Small intestine (tissue), 7 donors: ENCODE data around the gene SOX6. TPM values are rescaled to one million over a fixed set of nuclear protein-coding genes. Genes with fewer than 3 reads are reported as not detected.
"Not testable (repeated sequence)": the region's sequence is repeated elsewhere in the genome, so short reads cannot be mapped to it uniquely, and the experiment has no call there.

Experiments
- DNase-seq, 2 donors: peaks; one replicate each; pipeline versions ENCODE4 v3.0.0 to v3.0.0-alpha.2; 2013
- FAIRE-seq: peaks from 2 replicates; lab custom pipeline; 2012; peaks lifted over from hg19 to GRCh38; lab: Jason Lieb, UNC
- H3K27ac ChIP-seq, 3 donors: one replicate each; pipeline ENCODE4 v1.5.1; 2013; ENCODE audit warnings: low read length in 2 of 3, mild to moderate bottlenecking in 2 of 3, control low read depth in 1 of 3, inconsistent platforms in 1 of 3, low read depth in 1 of 3, moderate library complexity in 1 of 3
- H3K27me3 ChIP-seq, 3 donors: one replicate each; pipeline ENCODE4 v1.6.1; 2013; ENCODE audit warnings: low read length in 3 of 3, inconsistent platforms in 1 of 3; ENCODE audit not compliant: control insufficient read depth in 3 of 3, insufficient read depth in 3 of 3
- H3K36me3 ChIP-seq, 3 donors: one replicate each; pipeline ENCODE4 v1.6.1; 2013; ENCODE audit warnings: low read length in 3 of 3, inconsistent platforms in 1 of 3, low read depth in 1 of 3, mild to moderate bottlenecking in 1 of 3, moderate library complexity in 1 of 3; ENCODE audit not compliant: control insufficient read depth in 3 of 3, insufficient read depth in 2 of 3
- H3K4me1 ChIP-seq, 3 donors: one replicate each; pipeline ENCODE4 v1.6.1; 2013; ENCODE audit warnings: low read length in 2 of 3, inconsistent platforms in 1 of 3, low read depth in 1 of 3, mild to moderate bottlenecking in 1 of 3, moderate library complexity in 1 of 3; ENCODE audit not compliant: control insufficient read depth in 3 of 3, insufficient read depth in 2 of 3
- H3K4me3 ChIP-seq, 3 donors: one replicate each; pipeline ENCODE4 v1.5.1; 2013; ENCODE audit warnings: low read length in 3 of 3, control low read depth in 1 of 3, inconsistent platforms in 1 of 3, low read depth in 1 of 3, mild to moderate bottlenecking in 1 of 3, moderate library complexity in 1 of 3
- H3K9me3 ChIP-seq, 2 donors: one replicate each; pipeline ENCODE4 v1.6.1; 2013; ENCODE audit warnings: low read depth in 1 of 2, low read length in 1 of 2; ENCODE audit not compliant: control insufficient read depth in 2 of 2, insufficient read depth in 1 of 2
- WGBS, 3 donors: extraction: QIAGEN DNeasy Blood & Tissue Kit; methylation state at CpG; one replicate each; pipeline ENCODE4 v1.1.7; 2013; 5-methylcytosine and 5-hydroxymethylcytosine counted together
- polyA plus RNA-seq, 4 donors: library from polyadenylated mRNA; stranded (reverse) in 3 of 4; unstranded in 1 of 4; fragments of 200-250 nt in 3 of 4; fragments of 120-200 nt in 1 of 4; gene quantifications; one replicate each; pipeline versions ENCODE4 v1.2.1 to v1.2.3, GENCODE V29; 2013
- donor health status: healthy with polysubstance abuse.
- donor health status: control.
- donor health status: control.
- donor health status: Bipolar disorder and iron deficiency.
- donor health status: healthy.

SOX6 gene
- polyA plus RNA-seq, 4 donors = 4.6 to 52.4 (median 7.7) TPM

DNA sequence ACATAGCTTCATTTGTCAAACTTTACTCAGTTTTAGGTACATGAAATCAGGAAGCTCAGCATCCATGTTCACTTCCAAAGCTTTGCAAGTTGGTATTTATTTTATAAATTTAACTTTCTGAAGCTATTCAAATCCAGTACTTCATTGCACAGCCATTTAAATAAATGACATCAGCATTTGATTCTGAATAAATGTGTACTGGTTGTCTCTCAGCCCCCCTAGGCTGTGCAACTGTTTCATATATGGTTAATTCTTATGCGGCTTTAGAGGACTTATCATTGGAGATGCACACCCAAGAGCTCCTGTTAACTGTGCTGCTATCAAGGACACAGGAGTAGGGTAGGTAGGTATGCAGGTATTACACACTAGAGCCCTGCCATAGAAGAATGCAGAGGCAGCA is 325.1 kb downstream of the SOX6 start:
- H3K9me3 ChIP-seq = no peaks in the 10 kb centered on the region
- DNase-seq = no peak
- H3K4me3 ChIP-seq = no peak overlapping the region
- WGBS, 3 donors = 94 to 100% (median 96%) methylated on average over 1 of the region's 1 CpG
- H3K36me3 ChIP-seq = peaks cover 0 to 7% (median 0%) of the 10 kb centered on the region in 3 donors
- H3K27me3 ChIP-seq = no peaks in the 10 kb centered on the region
- H3K27ac ChIP-seq = no peak overlapping the region
- no peak for FAIRE-seq
- H3K4me1 ChIP-seq = no peaks in the 10 kb centered on the region

DNA sequence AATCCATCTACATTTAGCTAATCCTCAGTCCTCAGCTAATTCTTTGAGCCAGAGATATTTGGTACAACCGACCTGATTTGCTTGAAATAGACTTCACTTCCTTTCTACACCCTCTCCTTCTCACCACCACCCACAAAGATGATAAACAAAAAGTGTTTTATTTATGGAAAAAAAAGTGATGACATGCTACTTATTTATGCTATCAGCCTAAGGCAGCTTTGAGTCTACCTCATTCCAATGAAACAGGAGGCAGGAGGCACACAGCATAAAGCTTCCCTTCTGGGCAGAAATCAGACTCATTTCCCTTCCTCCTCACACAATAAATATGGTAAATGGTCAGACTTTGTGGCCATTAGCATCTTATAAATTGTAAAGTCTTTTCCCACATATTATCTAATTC is 325.7 kb downstream of the SOX6 start:
- Histone ChIP-seq H3K4me1 (no peaks in the 10 kb centered on the region), H3K4me3 (no peak overlapping the region), H3K36me3 (peaks cover 0 to 6% (median 0%) of the 10 kb centered on the region in 3 donors), H3K27me3 (no peaks in the 10 kb centered on the region), H3K9me3 (no peaks in the 10 kb centered on the region), H3K27ac (no peak overlapping the region)
- 41 to 55% (median 49%) methylated on average over 1 of the region's 1 CpG for WGBS, 3 donors
- DNase-seq = no peak
- FAIRE-seq = no peak

DNA sequence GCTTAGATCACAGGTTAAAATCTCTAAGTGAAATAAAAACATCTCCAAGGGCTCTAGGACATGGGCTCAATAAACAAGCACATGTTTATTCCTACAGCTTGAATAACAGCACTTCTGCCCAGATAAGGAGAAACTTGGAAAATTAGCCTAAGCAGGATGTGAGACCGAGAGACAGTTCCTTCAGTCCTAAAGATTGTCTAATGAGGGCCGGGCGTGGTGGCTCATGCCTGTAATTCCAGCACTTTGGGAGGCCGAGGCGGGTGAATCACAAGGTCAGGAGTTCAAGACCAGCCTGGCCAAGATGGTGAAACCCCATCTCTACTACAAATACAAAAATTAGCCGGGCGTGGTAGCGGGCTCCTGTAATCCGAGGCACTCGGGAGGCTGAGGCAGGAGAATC is 327.2 kb downstream of the SOX6 start:
- FAIRE-seq, H3K27me3 ChIP-seq, H3K27ac ChIP-seq, H3K4me1 ChIP-seq, H3K4me3 ChIP-seq, H3K9me3 ChIP-seq, DNase-seq, H3K36me3 ChIP-seq: not testable (repeated sequence)
- WGBS, 3 donors = 82 to 88% (median 85%) methylated on average over 10 of the region's 10 CpGs

DNA sequence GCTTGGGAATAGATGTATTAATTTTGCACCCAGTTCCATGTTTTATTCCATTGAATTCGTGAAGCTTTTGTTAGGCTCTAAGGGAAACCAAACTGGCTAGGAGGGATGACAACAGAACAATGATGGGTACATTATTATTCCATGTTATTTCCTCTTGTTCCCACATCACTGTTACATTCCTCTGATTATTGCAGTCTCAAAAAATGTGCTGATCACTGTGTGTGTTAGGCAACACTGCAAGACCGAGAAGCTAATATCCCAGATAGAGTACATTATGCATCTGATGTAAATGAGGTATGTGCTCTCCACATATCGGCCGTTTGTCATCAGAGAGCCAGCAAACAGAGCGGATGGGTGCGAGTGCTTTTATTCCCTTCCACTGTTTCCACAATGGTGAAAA is 327.9 kb downstream of the SOX6 start:
- H3K36me3 ChIP-seq = peaks cover 0 to 6% (median 3%) of the 10 kb centered on the region in 3 donors
- DNase-seq (no peak), FAIRE-seq (no peak)
- H3K27me3 ChIP-seq = no peaks in the 10 kb centered on the region
- no peak overlapping the region for H3K27ac ChIP-seq
- WGBS, 3 donors = 86 to 93% (median 89%) methylated on average over 6 of the region's 6 CpGs
- no peaks in the 10 kb centered on the region for H3K9me3 ChIP-seq
- H3K4me3 ChIP-seq = no peak overlapping the region
- H3K4me1 ChIP-seq = no peaks in the 10 kb centered on the region

DNA sequence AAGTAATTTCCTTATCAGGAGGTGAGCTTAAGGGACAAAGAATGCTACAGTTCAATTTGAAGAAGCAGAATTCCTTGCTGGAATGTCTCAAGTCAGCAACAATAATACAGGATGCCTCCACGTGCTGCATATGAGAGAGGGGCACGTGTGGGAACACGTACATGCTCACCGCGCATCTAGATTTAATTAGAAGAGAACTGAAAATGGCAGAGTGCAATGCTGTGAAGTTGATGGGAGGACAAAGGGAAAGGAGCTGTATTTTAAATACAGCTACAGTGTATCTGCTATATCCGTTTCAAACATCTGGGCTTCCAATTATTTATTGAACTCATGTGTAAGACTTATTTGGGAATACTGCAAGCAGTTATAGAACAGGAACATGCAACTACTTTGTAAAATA is 328.7 kb downstream of the SOX6 start:
- FAIRE-seq = no peak
- Histone ChIP-seq H3K4me1 (no peaks in the 10 kb centered on the region), H3K27me3 (no peaks in the 10 kb centered on the region), H3K4me3 (no peak overlapping the region), H3K36me3 (peaks cover 0 to 5% (median 3%) of the 10 kb centered on the region in 3 donors), H3K27ac (no peak overlapping the region), H3K9me3 (no peaks in the 10 kb centered on the region)
- no peak for DNase-seq
- WGBS, 3 donors = 76 to 90% (median 87%) methylated on average over 6 of the region's 6 CpGs

DNA sequence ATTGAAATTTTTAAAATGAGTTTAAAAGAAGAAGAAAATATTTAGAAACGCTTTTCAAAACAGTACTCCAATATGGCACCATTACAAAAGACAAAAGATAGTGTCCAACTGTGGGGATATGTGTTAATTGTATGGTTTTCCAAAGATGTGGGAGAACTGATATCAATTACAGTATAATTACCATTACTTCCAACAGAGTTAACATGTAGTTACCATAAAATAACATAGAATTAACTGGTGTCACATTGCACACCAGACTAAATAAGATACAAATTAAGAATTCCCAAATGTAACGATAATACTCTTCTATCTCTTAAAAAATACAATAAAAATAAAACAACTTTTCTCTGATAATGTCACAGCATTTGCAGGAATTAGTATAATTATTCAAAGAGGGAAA is 329.5 kb downstream of the SOX6 start:
- H3K9me3 ChIP-seq = no peaks in the 10 kb centered on the region
- WGBS, 3 donors = 94 to 97% (median 96%) methylated on average over 2 of the region's 2 CpGs
- H3K27ac ChIP-seq = no peak overlapping the region
- no peak for DNase-seq
- no peak for FAIRE-seq
- H3K4me1 ChIP-seq = no peaks in the 10 kb centered on the region
- H3K27me3 ChIP-seq = no peaks in the 10 kb centered on the region
- peaks cover 0 to 5% (median 3%) of the 10 kb centered on the region in 3 donors for H3K36me3 ChIP-seq
- H3K4me3 ChIP-seq = no peak overlapping the region

DNA sequence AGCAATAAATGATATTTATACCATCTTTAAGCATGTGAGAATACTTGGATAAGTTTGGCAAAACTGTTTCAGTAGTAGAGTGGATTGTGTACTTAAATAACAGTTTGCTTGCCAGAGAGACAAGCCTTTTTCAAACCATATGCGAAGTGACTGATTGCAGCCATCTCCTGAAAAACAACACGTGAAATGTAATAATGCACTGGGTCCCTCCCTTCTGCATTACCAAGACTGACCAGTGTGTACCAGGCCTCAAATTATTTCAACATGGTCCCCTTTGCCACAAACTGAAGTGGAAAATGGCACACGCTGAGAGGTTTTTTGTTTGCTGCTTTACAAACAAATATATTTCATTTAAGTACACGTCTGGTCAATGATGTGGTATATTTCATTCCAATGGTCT is 337.4 kb downstream of the SOX6 start:
- Histone ChIP-seq H3K36me3 (peaks cover 0 to 2% (median 2%) of the 10 kb centered on the region in 3 donors), H3K27me3 (no peaks in the 10 kb centered on the region), H3K4me1 (no peaks in the 10 kb centered on the region), H3K27ac (no peak overlapping the region), H3K4me3 (no peak overlapping the region), H3K9me3 (no peaks in the 10 kb centered on the region)
- FAIRE-seq (no peak), DNase-seq (no peak)
- WGBS, 3 donors = 48 to 72% (median 68%) methylated on average over 4 of the region's 4 CpGs

DNA sequence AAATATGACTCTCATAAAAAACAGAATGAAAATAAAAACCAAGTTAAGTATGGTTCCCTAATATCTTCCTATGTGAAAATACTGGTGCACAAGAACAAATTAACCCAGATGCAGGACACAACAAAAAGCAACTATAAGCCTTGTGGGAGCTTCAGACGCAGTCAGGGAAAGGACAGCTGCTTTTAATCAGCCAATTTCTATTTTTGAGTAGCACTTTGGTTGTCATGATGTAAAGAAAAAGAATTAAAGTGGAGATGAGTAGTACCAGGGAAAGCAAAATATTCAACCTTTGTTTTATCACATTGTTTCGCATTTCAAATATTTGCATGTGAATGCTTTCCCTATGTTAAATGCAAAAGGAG is 339.9 kb downstream of the SOX6 start:
- Histone ChIP-seq H3K4me1 (no peaks in the 10 kb centered on the region), H3K27me3 (no peaks in the 10 kb centered on the region), H3K36me3 (peaks cover 0 to 9% (median 0%) of the 10 kb centered on the region in 3 donors), H3K4me3 (no peak overlapping the region), H3K9me3 (no peaks in the 10 kb centered on the region), H3K27ac (no peak overlapping the region)
- WGBS, 3 donors = 89 to 91% (median 89%) methylated on average over 2 of the region's 2 CpGs
- DNase-seq (no peak), FAIRE-seq (no peak)

DNA sequence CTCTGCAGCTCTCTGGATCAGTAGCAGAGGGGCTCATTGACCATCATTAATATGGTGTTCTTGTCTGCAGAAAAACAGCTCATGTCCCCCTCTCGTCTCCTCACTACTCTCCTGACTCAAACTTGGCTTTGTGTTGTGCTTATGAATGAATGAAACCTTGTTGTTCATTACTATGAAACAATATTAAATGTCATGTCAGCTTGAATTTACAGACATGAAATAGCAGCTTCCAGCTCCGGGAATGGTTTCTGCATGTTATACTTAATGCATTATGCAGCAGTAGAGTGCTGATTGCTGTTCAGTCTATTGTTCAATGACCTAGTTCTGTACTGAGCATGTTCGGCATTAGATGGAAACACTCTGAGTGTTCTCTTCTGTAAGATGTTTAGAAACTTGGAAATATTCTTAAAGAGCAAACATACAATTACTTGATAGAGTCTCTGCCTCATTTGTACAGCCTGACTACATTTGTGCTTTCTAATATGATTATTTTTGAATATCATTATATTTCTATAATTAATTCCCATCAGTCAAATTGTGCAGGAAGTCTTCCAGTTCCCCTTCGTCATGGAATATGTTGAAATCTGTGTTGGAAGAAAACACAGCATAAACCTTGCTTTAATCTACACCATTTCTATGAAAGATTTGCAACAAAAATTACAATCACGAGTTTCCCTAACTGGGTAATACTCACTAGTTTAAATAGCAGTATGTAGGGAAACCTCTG is 340.4 kb downstream of the SOX6 start:
- DNase-seq (no peak), FAIRE-seq (no peak)
- H3K4me1 ChIP-seq = no peaks in the 10 kb centered on the region
- H3K27me3 ChIP-seq = no peaks in the 10 kb centered on the region
- no peaks in the 10 kb centered on the region for H3K9me3 ChIP-seq
- peaks cover 0 to 10% (median 0%) of the 10 kb centered on the region in 3 donors for H3K36me3 ChIP-seq
- H3K27ac ChIP-seq = no peak overlapping the region
- no peak overlapping the region for H3K4me3 ChIP-seq
- 82 to 87% (median 83%) methylated on average over 5 of the region's 5 CpGs for WGBS, 3 donors
